LNCaP clone FGC (cell line): Measurements from ENCODE around the gene HAS3.
"Not testable (repeated sequence)": the region's sequence is repeated elsewhere in the genome, so short reads cannot be mapped to it uniquely, and the experiment has no call there.

Experiments
- DNase-seq: peaks from one replicate; pipeline ENCODE4 v3.0.0-alpha.2; 2011; ENCODE audit warnings: low read depth
- H3K4me3 ChIP-seq: 2 replicates; pipeline ENCODE4 v1.5.1; 2011; ENCODE audit warnings: mild to moderate bottlenecking, low read depth, low read length, control low read depth
- CTCF ChIP-seq: IDR thresholded peaks from 2 replicates; pipeline ENCODE4 v1.5.1; 2012; ENCODE audit warnings: mild to moderate bottlenecking; ENCODE audit not compliant: control insufficient read depth, insufficient read depth; ENCODE audit errors: extremely low read depth

HAS3 gene

GRCh38 chr16:69105501-69106361 is at the start of gene HAS3:
HAS3 (plus strand) TSS chr16:69105653; CDS start chr16:69109396, 3,743 bp downstream.
- peak within 1 kb of the TSS; percentile 59 for H3K4me3 ChIP-seq
- peak; percentile 35 for DNase-seq
- peak; percentile 73 for TF ChIP-seq CTCF

GRCh38 chr16:69055980-69056379 is 49.5 kb upstream of the HAS3 start:
- H3K4me3 ChIP-seq, result no peak overlapping the region
- no peak for TF ChIP-seq CTCF
- DNase-seq, result no peak

- no peak overlapping the region for H3K4me3 ChIP-seq
- no peak for TF ChIP-seq CTCF
- DNase-seq, result no peak
Measured at GRCh38 chr16:69056421-69056820, 49.0 kb upstream of the HAS3 start.

GRCh38 chr16:69057400-69058378 is 47.8 kb upstream of the HAS3 start:
- H3K4me3 ChIP-seq, result no peak overlapping the region
- no peak for TF ChIP-seq CTCF
- DNase-seq, result peak; percentile 73

- H3K4me3 ChIP-seq, DNase-seq: not testable (repeated sequence)
Measured at GRCh38 chr16:69063491-69063890, 42.0 kb upstream of the HAS3 start.

GRCh38 chr16:69064124-69064763 is 41.2 kb upstream of the HAS3 start:
- no peak for DNase-seq
- no peak for TF ChIP-seq CTCF
- H3K4me3 ChIP-seq, result no peak overlapping the region

- no peak overlapping the region for H3K4me3 ChIP-seq
- DNase-seq, result no peak
- TF ChIP-seq CTCF, result no peak
Measured at GRCh38 chr16:69064764-69065313, 40.6 kb upstream of the HAS3 start.
